ENCODE results near the gene RASL10A. TPM values are rescaled to one million over a fixed set of nuclear protein-coding genes. Genes with fewer than 3 reads are reported as not detected.

The RASL10A gene
- total RNA-seq, 2 experiments from 2014 or later, result 2.7 to 23.7 TPM

DNA sequence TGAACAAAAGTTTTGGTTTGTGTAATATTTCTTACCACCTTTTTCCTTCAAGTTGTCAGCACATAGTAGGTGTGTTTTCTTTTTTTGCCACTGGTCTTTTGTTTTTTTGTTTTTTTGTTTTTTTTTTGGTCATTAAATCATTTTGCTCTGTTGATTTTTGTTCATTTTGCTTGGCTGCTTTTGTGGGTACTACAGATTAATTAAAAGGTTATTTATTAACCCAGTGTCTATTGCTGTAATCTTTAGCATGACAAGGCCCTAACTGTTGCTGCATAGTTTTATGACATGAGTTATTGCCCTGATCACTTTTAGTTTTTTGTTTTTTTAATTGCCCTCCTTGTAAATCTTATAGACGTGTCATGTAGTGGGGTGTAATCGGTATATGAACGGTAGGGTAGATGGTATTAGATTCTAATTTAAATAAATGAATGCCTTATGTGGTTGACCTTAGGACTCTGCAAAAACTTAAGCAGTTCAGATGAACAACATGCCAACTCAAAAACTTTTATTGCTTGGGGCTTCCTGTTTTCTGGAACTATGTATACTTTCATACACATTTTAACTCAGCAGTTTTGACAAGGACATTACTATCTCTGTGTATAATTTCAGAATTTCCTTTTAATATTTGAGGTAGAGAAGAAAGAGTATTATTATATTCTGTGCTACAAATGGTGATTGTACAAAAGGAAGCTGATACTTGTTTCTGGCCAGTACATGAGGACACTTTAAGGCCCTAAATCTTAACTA is 39.5 kb downstream of the RASL10A start:
- Histone ChIP-seq H3K27ac (ENCODE audit: low read depth, low read length, poor library complexity, severe bottlenecking) (no peak overlapping the region), H4K20me1 (ENCODE audit: insufficient read depth, low read length) (peaks cover 63% of the 10 kb centered on the region), H3K36me3 (ENCODE audit: insufficient read depth, low read length) (peaks cover 99% of the 10 kb centered on the region), H2AFZ (ENCODE audit: low read length) (no peak overlapping the region), H3K4me3 (ENCODE audit: low read depth, low read length, poor library complexity, severe bottlenecking) (no peak overlapping the region), H3K9me3 (ENCODE audit: low read length) (no peaks in the 10 kb centered on the region), H3K4me1 (ENCODE audit: insufficient read depth, low read length, poor library complexity, severe bottlenecking) (peaks cover 11% of the 10 kb centered on the region), H3K9me2 (ENCODE audit: insufficient read depth, low read length) (no peaks in the 10 kb centered on the region), H3K79me2 (ENCODE audit: insufficient read depth, low read depth, low read length) (peaks cover 88% of the 10 kb centered on the region), H3K4me2 (ENCODE audit: low read length) (no peak overlapping the region)
- intact Hi-C loops (cut with micrococcal nuclease; ENCODE audit: unreplicated experiment), result loop anchor here (2.0 kb wide), 1 partner anchor 13 kb away; no protein-coding TSS in a partner anchor
- DNase-seq (ENCODE audit: low spot score), result no peak
- TF ChIP-seq, protein P1, sequence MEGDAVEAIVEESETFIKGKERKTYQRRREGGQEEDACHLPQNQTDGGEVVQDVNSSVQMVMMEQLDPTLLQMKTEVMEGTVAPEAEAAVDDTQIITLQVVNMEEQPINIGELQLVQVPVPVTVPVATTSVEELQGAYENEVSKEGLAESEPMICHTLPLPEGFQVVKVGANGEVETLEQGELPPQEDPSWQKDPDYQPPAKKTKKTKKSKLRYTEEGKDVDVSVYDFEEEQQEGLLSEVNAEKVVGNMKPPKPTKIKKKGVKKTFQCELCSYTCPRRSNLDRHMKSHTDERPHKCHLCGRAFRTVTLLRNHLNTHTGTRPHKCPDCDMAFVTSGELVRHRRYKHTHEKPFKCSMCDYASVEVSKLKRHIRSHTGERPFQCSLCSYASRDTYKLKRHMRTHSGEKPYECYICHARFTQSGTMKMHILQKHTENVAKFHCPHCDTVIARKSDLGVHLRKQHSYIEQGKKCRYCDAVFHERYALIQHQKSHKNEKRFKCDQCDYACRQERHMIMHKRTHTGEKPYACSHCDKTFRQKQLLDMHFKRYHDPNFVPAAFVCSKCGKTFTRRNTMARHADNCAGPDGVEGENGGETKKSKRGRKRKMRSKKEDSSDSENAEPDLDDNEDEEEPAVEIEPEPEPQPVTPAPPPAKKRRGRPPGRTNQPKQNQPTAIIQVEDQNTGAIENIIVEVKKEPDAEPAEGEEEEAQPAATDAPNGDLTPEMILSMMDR (conservative IDR thresholded peaks at IDR 0.05; ENCODE audit: low read length), result no peak
- TF ChIP-seq EZH2phosphoT487 (IDR thresholded peaks at IDR 0.05; ENCODE audit: borderline replicate concordance, low read depth, low read length), result no peak
- CTCF ChIA-PET (ENCODE audit: unreplicated experiment), result no interaction called here
- POLR2A ChIA-PET, result no interaction called here
- BruUV-seq (replicated peaks), result no TSS peak

DNA sequence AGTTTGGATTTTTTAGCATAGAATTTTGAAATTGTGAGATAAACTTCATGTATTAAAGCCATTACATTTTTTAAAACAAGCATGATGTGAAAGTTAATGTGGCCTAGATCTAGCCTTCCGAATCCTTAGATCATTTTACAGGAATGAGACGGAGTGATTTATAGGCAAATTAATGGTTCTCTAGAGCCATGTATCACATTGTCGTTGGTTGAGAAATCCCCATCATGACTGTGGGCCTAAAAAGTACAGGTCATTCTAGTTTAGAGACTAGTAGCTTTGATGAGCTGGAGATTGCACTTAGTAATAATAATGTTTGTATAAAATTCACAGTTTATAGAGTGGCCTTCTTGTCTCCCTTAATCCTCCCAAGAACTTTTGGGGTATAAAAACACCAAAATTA is 40.3 kb downstream of the RASL10A start:
- intact Hi-C loops (cut with micrococcal nuclease; ENCODE audit: unreplicated experiment), result loop anchor here (2.0 kb wide), 1 partner anchor 14 kb away; no protein-coding TSS in a partner anchor
- no peak for DNase-seq (ENCODE audit: low spot score)
- no TSS peak for BruUV-seq (replicated peaks)
- Histone ChIP-seq H3K79me2 (ENCODE audit: insufficient read depth, low read depth, low read length) (peaks cover 96% of the 10 kb centered on the region), H3K4me3 (ENCODE audit: low read depth, low read length, poor library complexity, severe bottlenecking) (no peak overlapping the region), H3K4me1 (ENCODE audit: insufficient read depth, low read length, poor library complexity, severe bottlenecking) (peaks cover 19% of the 10 kb centered on the region), H3K27ac (ENCODE audit: low read depth, low read length, poor library complexity, severe bottlenecking) (no peak overlapping the region), H3K4me2 (ENCODE audit: low read length) (no peak overlapping the region), H4K20me1 (ENCODE audit: insufficient read depth, low read length) (peaks cover 71% of the 10 kb centered on the region), H3K9me2 (ENCODE audit: insufficient read depth, low read length) (no peaks in the 10 kb centered on the region), H3K36me3 (ENCODE audit: insufficient read depth, low read length) (peaks cover 100% of the 10 kb centered on the region), H3K9me3 (ENCODE audit: low read length) (no peaks in the 10 kb centered on the region), H2AFZ (ENCODE audit: low read length) (no peak overlapping the region)
- ChIA-PET CTCF (ENCODE audit: unreplicated experiment) (no interaction called here), POLR2A (no interaction called here)
- TF ChIP-seq, protein P1 (conservative IDR thresholded peaks at IDR 0.05; ENCODE audit: low read length), result no peak
- no peak for TF ChIP-seq EZH2phosphoT487 (IDR thresholded peaks at IDR 0.05; ENCODE audit: borderline replicate concordance, low read depth, low read length)

DNA sequence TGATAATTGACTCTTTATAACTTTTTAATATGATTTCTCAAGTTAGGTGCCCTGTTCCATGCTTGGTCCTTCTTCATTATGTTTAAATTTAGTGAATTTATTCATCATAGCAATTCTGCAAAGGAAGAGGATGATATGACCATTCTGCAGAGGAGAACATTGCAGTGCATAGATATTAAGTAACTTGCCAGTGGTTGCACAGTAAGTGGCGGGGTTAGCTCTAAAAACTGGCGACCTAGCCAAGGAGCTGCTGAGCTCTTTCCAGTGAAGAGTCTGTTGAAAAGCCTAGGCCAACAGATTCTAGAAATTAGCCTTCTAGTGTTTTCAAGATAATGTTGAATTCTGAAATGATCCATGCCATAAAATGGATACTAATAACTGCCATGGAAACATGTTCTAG is 42.9 kb downstream of the RASL10A start:
- Histone ChIP-seq H2AFZ (ENCODE audit: low read length) (no peak overlapping the region), H3K4me2 (ENCODE audit: low read length) (no peak overlapping the region), H3K27ac (ENCODE audit: low read depth, low read length, poor library complexity, severe bottlenecking) (no peak overlapping the region), H3K9me3 (ENCODE audit: low read length) (no peaks in the 10 kb centered on the region), H4K20me1 (ENCODE audit: insufficient read depth, low read length) (peaks cover 72% of the 10 kb centered on the region), H3K9me2 (ENCODE audit: insufficient read depth, low read length) (no peaks in the 10 kb centered on the region), H3K4me1 (ENCODE audit: insufficient read depth, low read length, poor library complexity, severe bottlenecking) (peaks cover 23% of the 10 kb centered on the region), H3K36me3 (ENCODE audit: insufficient read depth, low read length) (peaks cover 95% of the 10 kb centered on the region), H3K79me2 (ENCODE audit: insufficient read depth, low read depth, low read length) (peaks cover 95% of the 10 kb centered on the region), H3K4me3 (ENCODE audit: low read depth, low read length, poor library complexity, severe bottlenecking) (no peak overlapping the region)
- CTCF ChIA-PET (ENCODE audit: unreplicated experiment), result no interaction called here
- POLR2A ChIA-PET, result interaction anchor here (0.5 kb wide), 1 partner anchor 528 kb away, joined by 3 read pairs; no protein-coding TSS in a partner anchor
- no peak for DNase-seq (ENCODE audit: low spot score)
- intact Hi-C loops (cut with micrococcal nuclease; ENCODE audit: unreplicated experiment), result no loop called here
- TF ChIP-seq EZH2phosphoT487 (IDR thresholded peaks at IDR 0.05; ENCODE audit: borderline replicate concordance, low read depth, low read length), result no peak
- TF ChIP-seq, protein P1 (conservative IDR thresholded peaks at IDR 0.05; ENCODE audit: low read length), result no peak
- no TSS peak for BruUV-seq (replicated peaks)
